HepG2 (cell line): Measurements from ENCODE around the gene PSMG3. TPM values are rescaled to one million over a fixed set of nuclear protein-coding genes. Genes with fewer than 3 reads are reported as not detected.

Source experiments
- ATF7-NPFF ChIP-seq: sonication (generic); formaldehyde crosslinking; IDR thresholded peaks from 2 replicates; pipeline ENCODE4 v1.8.1; 2023; ENCODE audit warnings: mild to moderate bottlenecking, low read depth, missing genetic modification reagents, moderate library complexity
- CCAR2 ChIP-seq: fragments of 200-400 bp; formaldehyde crosslinking; optimal IDR thresholded peaks from 2 replicates; pipeline ENCODE3; 2018; ENCODE audit warnings: low read depth, mild to moderate bottlenecking, low read length, moderate library complexity
- ELF3 ChIP-seq: IDR thresholded peaks from 2 replicates; pipeline ENCODE4 v1.6.1; 2016; ENCODE audit warnings: missing genetic modification reagents, missing compliant biosample characterization
- FOXK2 ChIP-seq: fragments of 450-650 bp; IDR thresholded peaks from 2 replicates; pipeline ENCODE4 v1.6.1; 2016
- GPN1 ChIP-seq: sonication (generic); formaldehyde crosslinking; IDR thresholded peaks from 2 replicates; pipeline ENCODE4 v1.5.1; 2020; ENCODE audit warnings: missing genetic modification reagents, borderline replicate concordance
- NR2C2 ChIP-seq: sonication (generic); formaldehyde crosslinking; IDR thresholded peaks from 2 replicates; pipeline ENCODE4 v1.4.0; 2020; ENCODE audit warnings: missing genetic modification reagents, mild to moderate bottlenecking, moderate library complexity, borderline replicate concordance
- SCMH1 ChIP-seq: sonication (generic); formaldehyde crosslinking; IDR thresholded peaks from 2 replicates; pipeline ENCODE4 v1.9.0; 2021; ENCODE audit warnings: missing genetic modification reagents, mild to moderate bottlenecking, borderline replicate concordance
- SP5 ChIP-seq: IDR thresholded peaks from 2 replicates; pipeline ENCODE4 v1.6.1; 2016; ENCODE audit warnings: low read depth, borderline replicate concordance
- TEAD3 ChIP-seq: optimal IDR thresholded peaks from 2 replicates; pipeline ENCODE3; 2016; ENCODE audit warnings: borderline replicate concordance
- TGIF2 ChIP-seq: IDR thresholded peaks from 2 replicates; pipeline ENCODE4 v1.6.1; 2016; ENCODE audit warnings: control low read depth, missing compliant biosample characterization
- TOE1 ChIP-seq: sonication (generic); formaldehyde crosslinking; IDR thresholded peaks from 2 replicates; pipeline ENCODE4 v1.4.0; 2020; ENCODE audit warnings: mild to moderate bottlenecking, missing genetic modification reagents
- TRIM24 ChIP-seq: sonication (generic); formaldehyde crosslinking; IDR thresholded peaks from 2 replicates; pipeline ENCODE4 v1.8.0; 2022; ENCODE audit warnings: mild to moderate bottlenecking, missing genetic modification reagents
- XBP1 ChIP-seq: sonication (generic); formaldehyde crosslinking; IDR thresholded peaks from 2 replicates; pipeline ENCODE4 v1.5.0; 2020; ENCODE audit warnings: missing genetic modification reagents
- ZNF335 ChIP-seq: sonication (generic); formaldehyde crosslinking; IDR thresholded peaks from 2 replicates; pipeline ENCODE4 v1.4.0; 2020; ENCODE audit warnings: missing genetic modification reagents
- ZNF569 ChIP-seq: sonication (generic); formaldehyde crosslinking; IDR thresholded peaks from 2 replicates; pipeline ENCODE4 v1.5.0; 2020; ENCODE audit warnings: mild to moderate bottlenecking, missing genetic modification reagents, moderate library complexity, borderline replicate concordance
- ZNF607 ChIP-seq: sonication (generic); formaldehyde crosslinking; IDR thresholded peaks from 2 replicates; pipeline ENCODE4 v1.5.1; 2020; ENCODE audit warnings: missing genetic modification reagents, mild to moderate bottlenecking, borderline replicate concordance
- ZNF703 ChIP-seq: sonication (generic); formaldehyde crosslinking; IDR thresholded peaks from 2 replicates; pipeline ENCODE4 v1.5.1; 2020; ENCODE audit warnings: missing genetic modification reagents, mild to moderate bottlenecking, moderate library complexity, borderline replicate concordance
- ZNF788 ChIP-seq: sonication (generic); formaldehyde crosslinking; IDR thresholded peaks from 2 replicates; pipeline ENCODE4 v1.5.0; 2020; ENCODE audit warnings: mild to moderate bottlenecking, missing genetic modification reagents, borderline replicate concordance
- ZNF790 ChIP-seq: sonication (generic); formaldehyde crosslinking; IDR thresholded peaks from 2 replicates; pipeline ENCODE4 v1.8.0; 2022; ENCODE audit warnings: missing genetic modification reagents, mild to moderate bottlenecking, borderline replicate concordance
- ZNF879 ChIP-seq: sonication (generic); formaldehyde crosslinking; IDR thresholded peaks from 2 replicates; pipeline ENCODE4 v1.8.1; 2023; ENCODE audit warnings: missing genetic modification reagents
- ZSCAN29 ChIP-seq: sonication (generic); formaldehyde crosslinking; conservative IDR thresholded peaks from 2 replicates; pipeline ENCODE4 v1.4.0; 2020; ENCODE audit warnings: mild to moderate bottlenecking, missing genetic modification reagents
- polyA plus RNA-seq, 8 experiments: library from polyadenylated mRNA; depleted of rRNA in 3 of 8; stranded (reverse) in 7 of 8; unstranded in 1 of 8; fragments of >200 nt; fragmentation: Illumina TruSeq in 4 of 8; extraction: Trizol in 4 of 8; gene quantifications; 2 replicates each; pipeline versions ENCODE4 v1.2.1 to v1.2.3, GENCODE V29; 2011 to 2016; ENCODE audit warnings: low read depth in 4 of 8, missing spikeins in 1 of 8, mixed read lengths in 1 of 8; ENCODE audit not compliant: insufficient read depth in 1 of 8
- total RNA-seq, 5 experiments: library from RNA; depleted of rRNA; stranded (reverse); fragments of >200 nt; fragmentation: Illumina TruSeq; extraction: Trizol; gene quantifications; 2 replicates each; pipeline ENCODE4 v1.2.3, GENCODE V29; 2016; ENCODE audit warnings: low read depth in 1 of 5
- TF ChIP-seq, protein P1 (sequence below): sonication (generic); IDR thresholded peaks from 2 replicates; pipeline ENCODE4 v1.6.1; 2016; ENCODE audit warnings: low read depth, borderline replicate concordance
- TF ChIP-seq, protein P2 (sequence below): IDR thresholded peaks from 2 replicates; pipeline ENCODE4 v1.6.1; 2012; ENCODE audit warnings: low read depth, low read length, improper control_type of control experiment
- TF ChIP-seq, protein P3 (sequence below): sonication (generic); formaldehyde crosslinking; IDR thresholded peaks from 2 replicates; pipeline ENCODE4 v1.4.0; 2020; ENCODE audit warnings: missing genetic modification reagents
- TF ChIP-seq, protein P4 (sequence below), 2 experiments: IDR thresholded peaks; 2 replicates each; pipeline ENCODE4 v1.6.1; 2011 to 2012; ENCODE audit warnings: low read length in 2 of 2, borderline replicate concordance in 1 of 2, low read depth in 1 of 2, mild to moderate bottlenecking in 1 of 2, moderate library complexity in 1 of 2

Gene PSMG3
- total and polyA plus RNA-seq, 2 of the 13 experiments (the other 11 are each of a cell fraction or from before 2014, with no cell fraction given), result 29.6 to 48.4 TPM

DNA sequence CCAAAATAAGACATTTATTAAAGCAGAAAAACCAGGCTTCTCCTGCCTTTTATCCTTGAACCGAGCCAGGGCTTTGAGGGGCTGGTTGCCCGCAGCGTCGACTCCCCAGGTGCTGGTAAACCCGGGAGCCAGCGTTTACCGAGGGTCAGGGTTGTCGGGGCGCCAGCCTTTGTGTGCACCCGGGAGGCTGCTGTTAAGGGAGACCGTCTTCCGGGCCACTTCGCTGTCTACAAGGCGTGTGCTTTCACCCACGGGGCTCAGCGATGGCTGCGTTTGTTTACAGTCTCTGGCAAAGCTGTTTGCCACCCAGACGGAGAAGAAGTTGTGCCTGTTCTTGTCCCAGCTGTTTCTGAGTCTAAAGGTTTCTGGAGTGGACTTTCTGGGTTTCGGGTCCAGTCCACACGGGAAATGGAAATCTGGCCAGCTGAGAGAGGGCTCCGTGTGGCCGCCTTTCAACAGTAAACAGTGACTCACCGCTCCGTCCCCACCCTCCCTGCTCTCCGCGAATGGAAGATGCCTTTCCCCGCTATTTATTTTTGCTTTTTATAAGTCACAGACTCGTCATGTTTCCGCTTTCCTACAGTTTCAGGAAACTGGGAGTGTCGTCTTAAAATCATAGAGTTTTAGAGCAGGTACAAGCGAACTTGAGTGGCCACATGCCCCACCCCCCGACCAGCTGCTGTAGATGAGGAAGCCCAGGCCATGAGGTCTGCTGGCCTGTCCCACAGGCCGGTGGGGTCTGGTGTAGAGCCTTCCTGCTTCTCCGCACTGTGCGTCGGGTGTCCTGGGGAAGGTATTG, 37.2 kb downstream of the PSMG3 start (continued):
- no peak for TF ChIP-seq ZNF790 (CRISPR knock-in tag)
- TF ChIP-seq XBP1 (CRISPR knock-in tag), result no peak
- no peak for TF ChIP-seq CCAR2
- peak; percentile 73 for TF ChIP-seq FOXK2
- TF ChIP-seq ZNF569 (CRISPR knock-in tag), result no peak
- no peak for TF ChIP-seq SCMH1 (CRISPR knock-in tag)
- no peak for TF ChIP-seq ZNF879 (CRISPR knock-in tag)
- TF ChIP-seq GPN1 (CRISPR knock-in tag), result no peak
- TF ChIP-seq TOE1 (CRISPR knock-in tag), result no peak
- no peak for TF ChIP-seq ZSCAN29
- TF ChIP-seq, protein P1, sequence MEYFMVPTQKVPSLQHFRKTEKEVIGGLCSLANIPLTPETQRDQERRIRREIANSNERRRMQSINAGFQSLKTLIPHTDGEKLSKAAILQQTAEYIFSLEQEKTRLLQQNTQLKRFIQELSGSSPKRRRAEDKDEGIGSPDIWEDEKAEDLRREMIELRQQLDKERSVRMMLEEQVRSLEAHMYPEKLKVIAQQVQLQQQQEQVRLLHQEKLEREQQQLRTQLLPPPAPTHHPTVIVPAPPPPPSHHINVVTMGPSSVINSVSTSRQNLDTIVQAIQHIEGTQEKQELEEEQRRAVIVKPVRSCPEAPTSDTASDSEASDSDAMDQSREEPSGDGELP, result peak; percentile 98
- TF ChIP-seq ZNF703 (CRISPR knock-in tag), result no peak
- TF ChIP-seq ZNF607 (CRISPR knock-in tag), result no peak
- TF ChIP-seq ATF7-NPFF (CRISPR knock-in tag), result no peak
- TF ChIP-seq TGIF2 (CRISPR knock-in tag), result no peak; the same call in 1 of the 2 replicates
- no peak for TF ChIP-seq ZNF335
- TF ChIP-seq, protein P2, sequence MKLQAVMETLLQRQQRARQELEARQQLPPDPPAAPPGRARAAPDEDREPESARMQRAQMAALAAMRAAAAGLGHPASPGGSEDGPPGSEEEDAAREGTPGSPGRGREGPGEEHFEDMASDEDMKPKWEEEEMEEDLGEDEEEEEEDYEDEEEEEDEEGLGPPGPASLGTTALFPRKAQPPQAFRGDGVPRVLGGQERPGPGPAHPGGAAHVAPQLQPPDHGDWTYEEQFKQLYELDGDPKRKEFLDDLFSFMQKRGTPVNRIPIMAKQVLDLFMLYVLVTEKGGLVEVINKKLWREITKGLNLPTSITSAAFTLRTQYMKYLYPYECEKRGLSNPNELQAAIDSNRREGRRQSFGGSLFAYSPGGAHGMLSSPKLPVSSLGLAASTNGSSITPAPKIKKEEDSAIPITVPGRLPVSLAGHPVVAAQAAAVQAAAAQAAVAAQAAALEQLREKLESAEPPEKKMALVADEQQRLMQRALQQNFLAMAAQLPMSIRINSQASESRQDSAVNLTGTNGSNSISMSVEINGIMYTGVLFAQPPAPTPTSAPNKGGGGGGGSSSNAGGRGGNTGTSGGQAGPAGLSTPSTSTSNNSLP, result no peak
- peak; percentile 77; the same call in 1 of the 2 replicates for TF ChIP-seq ELF3 (CRISPR knock-in tag)
- TF ChIP-seq SP5 (CRISPR knock-in tag), result peak; percentile 47
- TF ChIP-seq, protein P3, sequence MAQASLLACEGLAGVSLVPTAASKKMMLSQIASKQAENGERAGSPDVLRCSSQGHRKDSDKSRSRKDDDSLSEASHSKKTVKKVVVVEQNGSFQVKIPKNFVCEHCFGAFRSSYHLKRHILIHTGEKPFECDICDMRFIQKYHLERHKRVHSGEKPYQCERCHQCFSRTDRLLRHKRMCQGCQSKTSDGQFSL, result no peak
- TF ChIP-seq TEAD3, result no peak
- TF ChIP-seq NR2C2, result no peak
- peak; percentile 11; the same call in 1 of the 2 replicates for TF ChIP-seq ZNF788 (CRISPR knock-in tag)
- TF ChIP-seq, protein P4, sequence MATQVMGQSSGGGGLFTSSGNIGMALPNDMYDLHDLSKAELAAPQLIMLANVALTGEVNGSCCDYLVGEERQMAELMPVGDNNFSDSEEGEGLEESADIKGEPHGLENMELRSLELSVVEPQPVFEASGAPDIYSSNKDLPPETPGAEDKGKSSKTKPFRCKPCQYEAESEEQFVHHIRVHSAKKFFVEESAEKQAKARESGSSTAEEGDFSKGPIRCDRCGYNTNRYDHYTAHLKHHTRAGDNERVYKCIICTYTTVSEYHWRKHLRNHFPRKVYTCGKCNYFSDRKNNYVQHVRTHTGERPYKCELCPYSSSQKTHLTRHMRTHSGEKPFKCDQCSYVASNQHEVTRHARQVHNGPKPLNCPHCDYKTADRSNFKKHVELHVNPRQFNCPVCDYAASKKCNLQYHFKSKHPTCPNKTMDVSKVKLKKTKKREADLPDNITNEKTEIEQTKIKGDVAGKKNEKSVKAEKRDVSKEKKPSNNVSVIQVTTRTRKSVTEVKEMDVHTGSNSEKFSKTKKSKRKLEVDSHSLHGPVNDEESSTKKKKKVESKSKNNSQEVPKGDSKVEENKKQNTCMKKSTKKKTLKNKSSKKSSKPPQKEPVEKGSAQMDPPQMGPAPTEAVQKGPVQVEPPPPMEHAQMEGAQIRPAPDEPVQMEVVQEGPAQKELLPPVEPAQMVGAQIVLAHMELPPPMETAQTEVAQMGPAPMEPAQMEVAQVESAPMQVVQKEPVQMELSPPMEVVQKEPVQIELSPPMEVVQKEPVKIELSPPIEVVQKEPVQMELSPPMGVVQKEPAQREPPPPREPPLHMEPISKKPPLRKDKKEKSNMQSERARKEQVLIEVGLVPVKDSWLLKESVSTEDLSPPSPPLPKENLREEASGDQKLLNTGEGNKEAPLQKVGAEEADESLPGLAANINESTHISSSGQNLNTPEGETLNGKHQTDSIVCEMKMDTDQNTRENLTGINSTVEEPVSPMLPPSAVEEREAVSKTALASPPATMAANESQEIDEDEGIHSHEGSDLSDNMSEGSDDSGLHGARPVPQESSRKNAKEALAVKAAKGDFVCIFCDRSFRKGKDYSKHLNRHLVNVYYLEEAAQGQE (IDR thresholded peaks at IDR 0.05; ENCODE audit: borderline replicate concordance in 1 of 2, low read depth in 1 of 2, low read length in 2 of 2), result peak in 1 of 2 experiments; percentile 21; a peak in 1 of 4 replicates
- TF ChIP-seq TRIM24, result no peak
